ENCODE measurements around the gene DUSP18.
A peak's percentile ranks its signal among the peaks of the same experiment; 100 is the strongest.
"Not testable (repeated sequence)": the region's sequence is repeated elsewhere in the genome, so short reads cannot be mapped to it uniquely, and the experiment has no call there.

The DUSP18 gene

GRCh38 chr22:30667494-30668385, at the start of gene DUSP18:
Gene DUSP18 (minus strand): TSS chr22:30667875. CDS start chr22:30664003, 3,872 bp downstream.
- peak; percentile 100 for DNase-seq (ENCODE audit: low spot score)

- no peak for DNase-seq (ENCODE audit: low spot score)
Measured at GRCh38 chr22:30714062-30714461, 46.4 kb upstream of the DUSP18 start.

- DNase-seq (ENCODE audit: low spot score), result no peak
Measured at GRCh38 chr22:30712094-30712493, 44.4 kb upstream of the DUSP18 start.

GRCh38 chr22:30709980-30710379, 42.3 kb upstream of the DUSP18 start:
- DNase-seq (ENCODE audit: low spot score), result not testable (repeated sequence)

- peak; percentile 34 for DNase-seq (ENCODE audit: low spot score)
Measured at GRCh38 chr22:30705710-30706651, 38.3 kb upstream of the DUSP18 start.

- no peak for DNase-seq (ENCODE audit: low spot score)
Measured at GRCh38 chr22:30704978-30705377, 37.3 kb upstream of the DUSP18 start.

GRCh38 chr22:30702856-30703255, 35.2 kb upstream of the DUSP18 start:
- no peak for DNase-seq (ENCODE audit: low spot score)

- no peak for DNase-seq (ENCODE audit: low spot score)
Measured at GRCh38 chr22:30701872-30702271, 34.2 kb upstream of the DUSP18 start.

GRCh38 chr22:30697975-30698374, 30.3 kb upstream of the DUSP18 start:
- no peak for DNase-seq (ENCODE audit: low spot score)

- DNase-seq (ENCODE audit: low spot score), result no peak
Measured at GRCh38 chr22:30695871-30696655, 28.4 kb upstream of the DUSP18 start.

- DNase-seq (ENCODE audit: low spot score), result no peak
Measured at GRCh38 chr22:30695351-30695851, 27.7 kb upstream of the DUSP18 start.

- peak; percentile 90 for DNase-seq (ENCODE audit: low spot score)
Measured at GRCh38 chr22:30694640-30695350, 27.1 kb upstream of the DUSP18 start, which contains the start of gene OSBP2. Gene OSBP2 (plus strand): TSS chr22:30694874. CDS start chr22:30694910, 36 bp downstream.

GRCh38 chr22:30694171-30694639, 26.5 kb upstream of the DUSP18 start:
- peak; percentile 80 for DNase-seq (ENCODE audit: low spot score)

- no peak for DNase-seq (ENCODE audit: low spot score)
Measured at GRCh38 chr22:30691204-30691603, 23.5 kb upstream of the DUSP18 start.

- no peak for DNase-seq (ENCODE audit: low spot score)
Measured at GRCh38 chr22:30689622-30690021, 21.9 kb upstream of the DUSP18 start.

- no peak for DNase-seq (ENCODE audit: low spot score)
Measured at GRCh38 chr22:30687358-30687757, 19.7 kb upstream of the DUSP18 start.

- no peak for DNase-seq (ENCODE audit: low spot score)
Measured at GRCh38 chr22:30685178-30685577, 17.5 kb upstream of the DUSP18 start.

GRCh38 chr22:30681831-30682230, 14.2 kb upstream of the DUSP18 start:
- DNase-seq (ENCODE audit: low spot score), result no peak

- no peak for DNase-seq (ENCODE audit: low spot score)
Measured at GRCh38 chr22:30680991-30681770, 13.5 kb upstream of the DUSP18 start.

Measured in iPS-NIHi11 (cell line).